Measurements from ENCODE around the gene RAB3D.

DNA sequence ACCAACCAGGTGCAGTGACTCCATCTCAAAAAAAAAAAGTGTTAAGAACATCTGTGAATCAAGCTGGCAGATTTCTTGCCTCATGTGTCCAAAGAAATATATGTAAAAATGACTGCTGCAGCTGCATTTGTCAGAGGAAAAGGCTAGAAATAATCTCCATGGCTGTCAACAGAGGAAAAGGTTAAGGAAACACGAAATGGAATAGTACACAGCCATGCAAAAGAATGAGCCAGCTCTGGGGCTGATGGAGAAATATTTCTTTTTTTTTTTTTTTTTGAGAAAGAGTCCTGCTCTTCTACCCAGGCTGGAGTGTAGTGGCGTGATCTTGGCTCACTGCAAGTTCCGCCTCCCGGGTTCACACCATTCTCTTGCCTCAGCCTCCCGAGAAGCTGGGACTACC lies 6.6 kb downstream of the RAB3D start:
- TF ChIP-seq CTCF (IDR thresholded peaks at IDR 0.05) (no peak), POLR2A (IDR thresholded peaks at IDR 0.05) (no peak), POLR2AphosphoS5 (IDR thresholded peaks at IDR 0.05; ENCODE audit: insufficient read depth in 1 of 2, low read depth in 1 of 2) (no peak)

Measured in vagina (tissue), 2 donors.